CD4-positive, alpha-beta T cell treated with Interleukin-6 at 100 ng/mL for 8 hours (primary cell): ENCODE results near the gene SNX13.
"Not testable (repeated sequence)": the region's sequence is repeated elsewhere in the genome, so short reads cannot be mapped to it uniquely, and the experiment has no call there.

ENCODE experiments used
- DNase-seq: peaks from one replicate; pipeline ENCODE4 v3.0.0-alpha.2; 2020; ENCODE audit warnings: mixed read lengths, low spot score

Gene SNX13

DNA sequence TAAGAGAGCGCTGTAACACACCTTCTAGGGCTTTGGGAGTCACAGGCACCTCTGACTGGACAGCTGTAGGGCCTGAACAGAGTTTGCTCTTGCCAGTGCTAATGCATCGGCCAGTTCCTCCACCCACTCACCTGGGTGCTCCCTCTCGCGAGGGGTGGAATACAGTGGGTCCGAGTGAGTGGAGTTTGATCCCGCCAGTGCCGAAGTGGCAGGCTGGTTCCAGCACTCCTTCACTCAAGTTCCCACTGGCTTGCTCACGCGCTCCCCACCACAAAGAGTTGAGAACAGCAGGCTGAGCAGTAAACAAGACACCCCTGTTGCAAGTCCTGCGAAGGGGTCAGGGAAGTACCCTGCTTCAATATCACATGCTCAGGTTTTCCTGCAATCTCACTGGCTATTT is 91.8 kb downstream of the SNX13 start:
- no peak for DNase-seq

DNA sequence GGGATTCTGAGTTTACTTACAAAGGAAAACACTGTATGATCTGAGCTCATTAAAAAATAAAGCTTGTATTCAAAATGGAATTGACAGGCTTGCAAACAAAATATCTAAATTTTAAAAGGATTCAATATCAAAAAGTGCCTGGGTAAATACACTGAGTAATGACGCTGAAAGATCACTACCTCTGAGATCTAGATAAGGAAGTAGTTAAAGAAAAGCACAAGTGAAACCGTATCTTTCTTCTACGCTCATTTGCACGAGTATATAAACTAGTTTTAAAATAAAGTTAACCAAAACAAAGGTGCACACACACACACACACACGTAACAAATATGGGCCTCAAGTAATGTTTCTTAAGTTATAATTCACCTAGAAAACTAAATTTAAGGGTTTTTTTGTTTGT is 93.4 kb downstream of the SNX13 start:
- no peak for DNase-seq

GRCh38 chr7:17845197-17845547 is 95.1 kb downstream of the SNX13 start:
- DNase-seq, result no peak

- DNase-seq, result no peak
Observed at GRCh38 chr7:17844514-17845196, 95.6 kb downstream of the SNX13 start.

DNA sequence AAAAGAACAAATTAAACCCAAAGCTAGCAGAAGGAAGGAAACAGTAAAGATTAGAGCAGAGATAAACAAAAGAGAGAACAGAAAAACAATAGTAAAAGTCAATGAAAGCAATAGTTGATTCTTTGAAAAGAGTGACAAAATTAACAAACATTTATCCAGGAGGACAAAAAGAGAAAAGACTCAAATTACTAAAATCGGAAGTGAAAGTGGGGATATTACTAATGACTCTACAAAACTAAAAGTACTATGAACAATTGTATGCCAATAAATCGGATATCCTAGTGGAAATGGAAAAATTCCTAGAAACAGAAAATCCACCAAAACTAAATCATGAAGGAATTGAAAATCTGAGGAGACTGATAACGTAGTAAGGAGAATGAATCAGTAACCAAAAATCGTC is 96.3 kb downstream of the SNX13 start:
- DNase-seq, result no peak

GRCh38 chr7:17843041-17843440 is 97.3 kb downstream of the SNX13 start:
- no peak for DNase-seq

GRCh38 chr7:17832820-17833355 is 107.4 kb downstream of the SNX13 start:
- DNase-seq, result no peak

- no peak for DNase-seq
Observed at GRCh38 chr7:17832242-17832641, 108.1 kb downstream of the SNX13 start.

DNA sequence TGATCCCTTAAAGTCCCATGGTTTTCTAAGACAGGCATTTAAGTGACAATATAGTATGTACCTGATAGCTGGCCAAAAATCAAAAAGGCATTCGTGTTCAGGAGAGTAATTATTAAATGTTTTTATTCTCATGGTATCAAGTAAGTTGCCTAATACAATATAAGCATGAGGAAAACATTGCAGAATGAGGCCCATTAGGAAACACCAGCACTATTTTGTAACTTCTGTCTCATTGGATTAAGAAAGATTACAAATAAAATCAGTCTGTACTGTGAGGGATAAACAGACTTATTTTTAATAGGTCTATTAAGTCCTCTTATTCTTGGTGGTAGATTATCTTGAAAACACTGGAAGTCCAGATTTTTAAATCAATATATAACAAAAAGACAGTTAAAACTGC is 110.1 kb downstream of the SNX13 start:
- DNase-seq, result no peak

DNA sequence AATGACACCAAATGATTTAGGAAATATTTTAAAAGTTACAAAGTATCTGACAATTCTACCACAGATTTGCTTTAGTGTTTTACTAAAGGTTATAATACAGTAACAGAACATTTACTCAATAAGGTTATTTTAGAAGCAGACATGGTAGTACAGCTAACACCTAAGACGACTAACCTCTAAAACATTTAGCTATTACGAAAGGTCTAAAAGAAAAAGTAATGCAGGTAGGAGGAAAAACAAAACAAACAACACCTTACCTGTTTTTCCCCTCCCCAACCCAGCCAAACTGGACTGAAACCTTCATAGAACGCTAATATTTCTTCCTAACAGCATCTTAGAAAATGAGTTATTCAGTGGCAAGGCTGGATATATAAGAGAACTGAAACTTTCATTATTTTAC is 111.3 kb downstream of the SNX13 start:
- DNase-seq, result no peak

- DNase-seq, result no peak
Observed at GRCh38 chr7:17822547-17823173, 117.6 kb downstream of the SNX13 start.

DNA sequence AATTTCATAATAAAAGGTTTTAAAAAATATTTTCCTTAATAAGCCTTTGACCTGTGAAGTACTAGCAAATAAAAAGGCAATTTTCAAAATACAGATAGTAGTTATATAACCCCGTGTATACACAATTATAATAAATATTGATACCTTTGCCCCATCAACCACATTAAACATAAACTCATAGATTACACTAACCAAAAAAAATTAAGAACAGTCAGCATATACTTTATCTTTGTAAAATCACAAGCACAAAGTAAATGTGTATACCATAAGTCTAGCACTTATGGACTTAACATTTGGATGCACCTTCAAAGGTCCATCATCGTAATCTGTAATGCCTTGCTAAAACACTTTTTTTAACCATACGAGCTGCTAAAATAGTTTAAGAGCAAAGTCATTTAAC is 123.4 kb downstream of the SNX13 start:
- no peak for DNase-seq

GRCh38 chr7:17815318-17815717 is 125.0 kb downstream of the SNX13 start:
- DNase-seq, result no peak

GRCh38 chr7:17814058-17814457 is 126.2 kb downstream of the SNX13 start:
- DNase-seq, result no peak

DNA sequence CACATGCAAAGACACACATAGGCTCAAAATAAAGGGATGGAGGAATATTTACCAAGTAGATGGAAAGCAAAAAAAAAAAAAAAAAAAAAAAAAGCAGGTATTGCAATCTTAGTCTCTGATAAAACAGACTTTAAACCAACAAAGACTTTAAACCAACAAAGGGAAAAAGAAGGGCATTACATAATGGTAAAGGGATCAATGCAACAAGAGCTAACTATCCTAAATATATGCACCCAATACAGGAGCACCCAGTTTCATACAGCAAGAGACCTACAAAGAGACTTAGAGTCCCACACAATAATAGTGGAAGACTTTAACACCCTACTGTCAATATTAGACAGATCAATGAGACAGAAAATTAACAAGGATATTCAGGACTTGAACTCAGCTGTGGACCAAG is 131.1 kb downstream of the SNX13 start:
- not testable (repeated sequence) for DNase-seq

DNA sequence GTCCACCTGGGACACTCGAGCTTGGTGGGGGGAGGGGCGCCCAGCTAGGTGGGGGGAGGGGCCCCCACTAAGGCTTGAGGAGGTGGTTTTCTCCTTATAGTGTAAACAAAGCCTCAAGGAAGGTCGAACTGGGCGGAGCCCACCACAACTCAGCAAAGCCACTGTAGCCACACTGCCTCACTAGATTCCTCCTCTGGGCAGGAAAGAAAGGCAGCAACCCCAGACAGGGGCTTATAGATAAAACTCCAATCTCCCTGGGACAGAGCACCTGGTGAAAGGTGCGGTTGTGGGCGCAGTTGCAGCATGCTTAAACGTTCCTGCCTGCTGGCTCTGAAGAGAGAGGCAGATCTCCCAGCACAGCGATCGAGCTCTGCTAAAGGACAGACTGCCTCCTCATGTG is 133.1 kb downstream of the SNX13 start:
- no peak for DNase-seq

DNA sequence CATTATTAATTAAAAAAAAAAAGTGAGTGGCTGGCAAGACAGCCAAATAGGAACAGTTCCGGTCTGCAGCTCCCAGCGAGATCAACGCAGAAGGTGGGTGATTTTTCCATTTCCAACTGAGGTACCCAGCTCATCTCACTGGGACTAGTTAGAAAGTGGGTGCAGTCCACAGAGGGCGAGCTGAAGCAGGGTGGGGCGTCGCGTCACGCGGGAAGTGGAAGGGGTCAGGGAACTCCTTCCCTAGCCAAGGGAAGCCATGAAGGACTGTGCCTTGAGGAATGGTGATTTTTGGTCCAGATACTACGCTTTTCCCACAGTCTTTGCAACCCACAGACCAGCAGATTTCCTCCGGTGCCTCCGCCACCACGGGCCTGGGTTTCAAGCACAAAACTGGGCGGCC is 133.7 kb downstream of the SNX13 start:
- DNase-seq, result no peak

GRCh38 chr7:17802056-17802455 is 138.2 kb downstream of the SNX13 start:
- no peak for DNase-seq

DNA sequence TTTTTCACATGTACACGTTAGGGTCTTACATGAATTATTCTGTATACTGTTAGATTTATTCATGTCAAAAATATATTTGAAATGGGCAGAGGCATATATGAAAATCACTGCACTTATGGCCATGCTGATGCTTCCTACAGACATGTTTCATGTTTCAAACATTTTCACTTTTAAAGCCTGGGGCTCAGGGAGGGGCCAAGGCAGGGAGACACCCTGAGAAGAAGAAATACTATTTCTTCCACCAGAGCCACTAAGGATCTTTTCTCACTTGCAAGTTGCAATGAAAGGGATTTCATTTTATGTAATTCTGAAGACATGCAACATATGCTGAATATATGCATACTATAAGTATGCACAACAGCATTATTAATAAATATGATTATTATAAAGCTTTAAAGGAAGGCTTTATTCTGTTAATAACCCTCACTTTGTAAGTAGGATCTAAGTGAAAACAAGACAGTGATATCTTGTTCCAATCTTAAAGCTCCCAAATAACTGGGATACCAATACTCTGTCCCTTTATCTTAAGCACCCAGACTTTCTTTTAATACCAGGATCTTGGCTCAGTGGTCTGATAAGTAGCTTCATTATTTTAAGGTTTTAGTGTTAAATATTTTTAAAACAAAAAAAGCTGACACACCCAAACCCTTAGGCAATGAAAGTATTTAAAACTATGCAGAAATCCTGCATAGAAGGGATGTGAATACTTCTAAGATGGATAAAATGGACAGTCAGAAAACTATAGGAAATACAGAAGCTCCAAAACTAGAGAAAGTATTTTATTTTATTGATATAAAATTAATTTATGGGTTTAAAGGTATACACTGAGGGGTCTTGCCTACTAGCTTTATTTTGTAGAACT is 148.0 kb downstream of the SNX13 start:
- DNase-seq, result no peak

- DNase-seq, result no peak
Observed at GRCh38 chr7:17787257-17787656, 153.0 kb downstream of the SNX13 start.

GRCh38 chr7:17786314-17786852 is 153.9 kb downstream of the SNX13 start:
- no peak for DNase-seq

DNA sequence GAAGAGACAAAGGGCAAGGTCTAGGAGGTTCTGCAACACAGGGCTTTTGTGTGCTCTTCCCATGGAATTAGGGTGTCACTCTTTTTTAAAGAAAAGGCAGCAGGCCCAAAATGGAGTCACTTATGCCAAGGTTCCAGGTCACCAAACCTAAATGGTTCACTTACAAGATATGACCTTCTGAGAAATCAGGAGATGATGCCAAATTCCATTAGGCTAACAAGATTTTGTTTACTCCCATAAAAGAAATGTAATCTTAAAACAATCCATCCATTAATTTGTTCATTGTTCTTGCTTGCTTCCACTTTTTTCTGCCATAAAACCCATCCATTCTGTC is 158.1 kb downstream of the SNX13 start:
- no peak for DNase-seq
